OCI-LY7 (cell line): ENCODE results near the gene AIP.

Source experiments
- EZH2phosphoT487 ChIP-seq: fragments of 200-600 bp; sonication (generic); IDR thresholded peaks from 2 replicates; pipeline ENCODE4 v1.6.1; 2018; ENCODE audit warnings: low read depth, borderline replicate concordance, mild to moderate bottlenecking, mixed run types, antibody characterized with exemption, low read length, moderate library complexity, mixed read lengths
- TF ChIP-seq, protein P1 (sequence below): fragments of 200-600 bp; sonication (generic); conservative IDR thresholded peaks from 2 replicates; pipeline ENCODE4 v1.5.1; 2014; ENCODE audit warnings: mild to moderate bottlenecking, antibody characterized with exemption, low read length, moderate library complexity, mixed read lengths

DNA sequence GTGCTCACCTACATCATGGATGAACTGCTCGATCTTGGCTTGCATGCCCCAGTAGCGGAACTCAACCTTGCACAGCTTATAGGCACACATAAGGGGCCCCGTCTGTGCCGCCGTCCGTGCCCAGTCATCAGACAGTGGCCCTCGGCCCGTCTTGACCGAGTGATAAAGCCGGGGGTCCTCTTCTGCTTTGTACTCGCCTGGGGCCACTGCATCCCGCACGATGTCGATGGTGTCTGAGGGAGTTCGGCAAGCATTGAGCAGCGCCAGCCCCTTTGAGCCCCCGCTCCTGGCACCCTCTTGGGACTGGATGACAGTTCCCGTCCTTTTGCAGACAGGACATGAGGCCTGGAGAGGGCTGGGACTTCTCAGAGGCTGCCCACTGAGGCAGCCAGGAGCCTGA is 19.0 kb downstream of the AIP start:
- TF ChIP-seq, protein P1, sequence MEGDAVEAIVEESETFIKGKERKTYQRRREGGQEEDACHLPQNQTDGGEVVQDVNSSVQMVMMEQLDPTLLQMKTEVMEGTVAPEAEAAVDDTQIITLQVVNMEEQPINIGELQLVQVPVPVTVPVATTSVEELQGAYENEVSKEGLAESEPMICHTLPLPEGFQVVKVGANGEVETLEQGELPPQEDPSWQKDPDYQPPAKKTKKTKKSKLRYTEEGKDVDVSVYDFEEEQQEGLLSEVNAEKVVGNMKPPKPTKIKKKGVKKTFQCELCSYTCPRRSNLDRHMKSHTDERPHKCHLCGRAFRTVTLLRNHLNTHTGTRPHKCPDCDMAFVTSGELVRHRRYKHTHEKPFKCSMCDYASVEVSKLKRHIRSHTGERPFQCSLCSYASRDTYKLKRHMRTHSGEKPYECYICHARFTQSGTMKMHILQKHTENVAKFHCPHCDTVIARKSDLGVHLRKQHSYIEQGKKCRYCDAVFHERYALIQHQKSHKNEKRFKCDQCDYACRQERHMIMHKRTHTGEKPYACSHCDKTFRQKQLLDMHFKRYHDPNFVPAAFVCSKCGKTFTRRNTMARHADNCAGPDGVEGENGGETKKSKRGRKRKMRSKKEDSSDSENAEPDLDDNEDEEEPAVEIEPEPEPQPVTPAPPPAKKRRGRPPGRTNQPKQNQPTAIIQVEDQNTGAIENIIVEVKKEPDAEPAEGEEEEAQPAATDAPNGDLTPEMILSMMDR: no peak
- TF ChIP-seq EZH2phosphoT487: no peak
